Measurements from ENCODE around the gene PF4V1.

DNA sequence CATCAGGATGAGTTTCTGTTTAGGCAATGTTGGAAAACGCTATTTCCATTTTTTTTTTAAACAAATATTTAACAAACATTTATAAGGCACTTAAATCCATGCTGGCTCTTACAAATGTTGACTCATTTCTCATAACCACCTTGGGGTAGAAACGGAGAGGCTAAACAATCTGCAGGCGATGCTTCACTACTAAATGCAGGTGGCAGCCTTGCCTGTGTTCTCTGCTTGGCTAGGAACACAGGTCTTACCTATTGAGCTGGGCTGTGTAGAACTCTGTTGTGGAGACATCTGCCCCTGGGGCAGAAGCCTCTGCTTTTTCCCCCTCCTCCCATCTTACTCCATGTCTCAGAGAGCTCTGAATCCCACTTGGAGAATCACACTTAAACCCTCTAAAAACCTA, 14.7 kb downstream of the PF4V1 start:
- TF ChIP-seq EP300 (IDR thresholded peaks at IDR 0.05), result no peak
- TF ChIP-seq POLR2AphosphoS5 (IDR thresholded peaks at IDR 0.05), result no peak
- TF ChIP-seq, protein P1, sequence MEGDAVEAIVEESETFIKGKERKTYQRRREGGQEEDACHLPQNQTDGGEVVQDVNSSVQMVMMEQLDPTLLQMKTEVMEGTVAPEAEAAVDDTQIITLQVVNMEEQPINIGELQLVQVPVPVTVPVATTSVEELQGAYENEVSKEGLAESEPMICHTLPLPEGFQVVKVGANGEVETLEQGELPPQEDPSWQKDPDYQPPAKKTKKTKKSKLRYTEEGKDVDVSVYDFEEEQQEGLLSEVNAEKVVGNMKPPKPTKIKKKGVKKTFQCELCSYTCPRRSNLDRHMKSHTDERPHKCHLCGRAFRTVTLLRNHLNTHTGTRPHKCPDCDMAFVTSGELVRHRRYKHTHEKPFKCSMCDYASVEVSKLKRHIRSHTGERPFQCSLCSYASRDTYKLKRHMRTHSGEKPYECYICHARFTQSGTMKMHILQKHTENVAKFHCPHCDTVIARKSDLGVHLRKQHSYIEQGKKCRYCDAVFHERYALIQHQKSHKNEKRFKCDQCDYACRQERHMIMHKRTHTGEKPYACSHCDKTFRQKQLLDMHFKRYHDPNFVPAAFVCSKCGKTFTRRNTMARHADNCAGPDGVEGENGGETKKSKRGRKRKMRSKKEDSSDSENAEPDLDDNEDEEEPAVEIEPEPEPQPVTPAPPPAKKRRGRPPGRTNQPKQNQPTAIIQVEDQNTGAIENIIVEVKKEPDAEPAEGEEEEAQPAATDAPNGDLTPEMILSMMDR (IDR thresholded peaks at IDR 0.05), result peak in 1 of 4 experiments; percentile 11
- no peak for TF ChIP-seq POLR2A (IDR thresholded peaks at IDR 0.05)
